Activated CD8-positive, alpha-beta T cell treated with anti-CD3 and anti-CD28 coated beads for 36 hours (primary cell): ENCODE measurements around the gene PHC2. TPM values are rescaled to one million over a fixed set of nuclear protein-coding genes. Genes with fewer than 3 reads are reported as not detected.

Experiments
- ATAC-seq: fragments of 200-7000 bp; cut with Tn5 transposase; one replicate; pipeline ENCODE4 v1.10.0; 2021; ENCODE audit warnings: mild to moderate bottlenecking, moderate library complexity
- CTCF ChIA-PET: fragments of 350-600 bp; sonication (Branson Sonifier 250); formaldehyde crosslinking; loops from one replicate; lab custom pipeline; 2021; ENCODE audit warnings: antibody characterized with exemption; lab: Charles Lee
- POLR2A ChIA-PET: fragments of 350-600 bp; sonication (Branson Sonifier 250); formaldehyde crosslinking; loops from one replicate; lab custom pipeline; 2021; ENCODE audit warnings: antibody characterized with exemption; lab: Charles Lee
- DNase-seq: peaks from one replicate; pipeline ENCODE4 v3.0.0-alpha.2; 2020
- H3K27ac Mint-ChIP-seq: one replicate; pipeline ENCODE4 v1.8.0; 2021; ENCODE audit warnings: mild to moderate bottlenecking, mixed read lengths
- H3K27me3 Mint-ChIP-seq: one replicate; pipeline ENCODE4 v1.8.0; 2021; ENCODE audit warnings: mixed read lengths
- H3K36me3 Mint-ChIP-seq: one replicate; pipeline ENCODE4 v1.8.0; 2021; ENCODE audit warnings: low read depth, mixed read lengths
- H3K4me1 Mint-ChIP-seq: one replicate; pipeline ENCODE4 v1.8.0; 2021; ENCODE audit warnings: low read depth, mixed read lengths
- H3K4me3 Mint-ChIP-seq: one replicate; pipeline ENCODE4 v1.8.0; 2021; ENCODE audit warnings: mild to moderate bottlenecking, moderate library complexity, mixed read lengths
- H3K9me3 Mint-ChIP-seq: one replicate; pipeline ENCODE4 v1.8.0; 2021; ENCODE audit warnings: mixed read lengths
- CTCF ChIP-seq: fragments of 200-600 bp; IDR thresholded peaks from one replicate; pipeline ENCODE4 v1.8.0; 2022; ENCODE audit warnings: antibody characterized with exemption, mild to moderate bottlenecking
- intact Hi-C: fragments of 100-400 bp; cut with micrococcal nuclease; formaldehyde crosslinking; loops from one replicate; pipeline ENCODE4 v1.10.0; 2022
- total RNA-seq, 2 experiments: library from RNA; stranded (reverse); gene quantifications; one replicate each; pipeline ENCODE4 v1.2.3, GENCODE V29; 2021

The PHC2 gene
- total RNA-seq, 2 experiments from 2014 or later: 26.0 to 28.0 TPM

DNA sequence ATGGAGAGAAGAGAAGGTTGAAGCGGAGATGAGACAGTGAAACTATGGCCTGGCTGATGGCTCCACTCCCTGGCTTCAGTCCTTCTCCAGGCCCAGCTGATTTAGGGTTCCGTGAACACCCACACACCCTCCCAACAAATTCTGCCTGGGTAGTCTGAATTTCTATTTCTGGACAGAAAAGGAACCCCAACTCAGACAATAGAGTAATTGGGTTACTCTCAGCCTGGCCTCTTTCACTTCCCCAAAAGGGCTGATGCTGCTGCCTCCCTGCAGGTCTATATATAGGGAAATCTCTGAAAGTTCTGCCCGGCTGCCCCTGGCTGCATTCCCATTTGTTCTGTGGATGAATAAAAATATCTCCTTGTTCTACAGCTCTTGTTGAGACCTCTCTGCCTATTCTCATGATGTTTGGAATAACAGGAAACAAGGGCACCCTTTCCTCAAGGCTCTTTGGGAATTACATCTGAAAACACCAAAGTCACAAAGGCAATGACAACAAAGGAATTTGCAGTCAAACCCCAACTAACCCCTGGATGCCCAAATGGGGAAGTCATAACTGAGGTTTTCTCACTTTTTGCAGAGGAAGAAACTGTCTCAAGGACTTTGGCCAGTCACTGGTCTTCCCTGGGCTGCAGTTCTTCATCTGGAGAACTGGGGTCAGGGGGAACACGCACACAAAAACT is 30.2 kb upstream of the PHC2 start:
- Mint-ChIP-seq H3K4me3 (no peak overlapping the region), H3K27ac (no peak overlapping the region), H3K27me3 (peaks cover 2% of the 10 kb centered on the region), H3K9me3 (no peaks in the 10 kb centered on the region), H3K4me1 (no peaks in the 10 kb centered on the region), H3K36me3 (no peaks in the 10 kb centered on the region)
- DNase-seq (no peak), ATAC-seq (no peak)
- POLR2A ChIA-PET: no interaction called here
- CTCF ChIA-PET: interaction anchor here (1.6 kb wide), 1 partner anchor 11 kb away, joined by 7 read pairs; the partner anchor contains the start of gene ZSCAN20
- TF ChIP-seq CTCF: no peak
- intact Hi-C loops: no loop called here

DNA sequence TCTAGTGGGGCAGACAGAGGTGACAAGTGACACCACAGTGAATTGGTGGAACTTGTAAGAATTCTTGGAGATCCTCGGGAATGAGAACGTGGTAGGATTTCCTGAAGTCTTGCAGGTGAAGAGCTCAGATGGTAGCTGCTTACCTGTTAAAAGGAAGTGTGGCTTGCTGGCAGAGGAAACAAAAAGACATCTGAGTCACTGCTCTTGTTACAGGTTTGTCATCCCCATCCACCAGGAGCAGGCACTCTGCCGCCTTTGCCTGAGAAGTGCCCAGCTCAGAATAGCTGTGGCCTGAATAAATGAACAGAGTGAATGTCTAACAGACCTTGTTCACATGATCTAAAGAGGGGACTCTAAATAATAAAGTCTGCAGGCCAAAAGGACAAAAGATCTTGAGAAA is 29.2 kb upstream of the PHC2 start:
- Mint-ChIP-seq H3K36me3 (no peaks in the 10 kb centered on the region), H3K4me3 (no peak overlapping the region), H3K27ac (no peak overlapping the region), H3K27me3 (peaks cover 2% of the 10 kb centered on the region), H3K9me3 (no peaks in the 10 kb centered on the region), H3K4me1 (no peaks in the 10 kb centered on the region)
- DNase-seq (no peak), ATAC-seq (no peak)
- ChIA-PET CTCF (interaction anchor here (0.7 to 1.6 kb wide), 2 partner anchors 11 to 22 kb away, joined by 3 to 7 read pairs; partner anchors contain the start of gene ZSCAN20), POLR2A (no interaction called here)
- intact Hi-C loops: no loop called here
- no peak for TF ChIP-seq CTCF

DNA sequence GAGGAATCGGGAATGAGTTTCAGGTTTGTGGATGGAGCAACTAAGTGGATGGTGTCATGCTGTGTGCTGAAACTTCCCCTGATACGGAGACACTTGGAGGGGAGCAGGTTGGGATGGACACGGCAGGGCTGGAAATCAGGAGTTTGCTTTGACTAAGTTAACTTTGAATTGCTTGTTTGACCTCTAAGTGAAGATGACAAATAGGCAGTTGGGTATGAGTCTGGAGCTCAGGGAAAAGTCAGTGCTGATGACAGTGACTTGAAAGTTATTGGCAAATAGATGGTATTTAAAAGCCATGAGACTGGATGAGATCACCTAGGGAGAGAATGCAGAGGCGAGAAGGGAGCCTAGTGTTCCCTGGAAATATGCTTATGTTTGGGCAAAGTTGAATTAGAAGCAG is 28.8 kb upstream of the PHC2 start:
- Mint-ChIP-seq H3K9me3 (no peaks in the 10 kb centered on the region), H3K4me1 (no peaks in the 10 kb centered on the region), H3K27ac (no peak overlapping the region), H3K4me3 (no peak overlapping the region), H3K36me3 (no peaks in the 10 kb centered on the region), H3K27me3 (peaks cover 2% of the 10 kb centered on the region)
- ChIA-PET POLR2A (no interaction called here), CTCF (interaction anchor here (0.7 to 1.6 kb wide), 2 partner anchors 12 to 22 kb away, joined by 3 to 7 read pairs; partner anchors contain the start of gene ZSCAN20)
- intact Hi-C loops: no loop called here
- no peak for DNase-seq
- no peak for ATAC-seq
- no peak for TF ChIP-seq CTCF

GRCh38 chr1:33456502-33456886 is 25.6 kb upstream of the PHC2 start:
- Mint-ChIP-seq H3K9me3 (no peaks in the 10 kb centered on the region), H3K27ac (no peak overlapping the region), H3K4me3 (no peak overlapping the region), H3K36me3 (no peaks in the 10 kb centered on the region), H3K27me3 (peaks cover 3% of the 10 kb centered on the region), H3K4me1 (no peaks in the 10 kb centered on the region)
- ChIA-PET POLR2A (no interaction called here), CTCF (interaction anchor here (0.6 to 2.3 kb wide), 11 partner anchors 10 to 234 kb away, joined by 3 to 15 read pairs (median 4); no protein-coding TSS in a partner anchor)
- DNase-seq (no peak), ATAC-seq (no peak)
- intact Hi-C loops: no loop called here
- TF ChIP-seq CTCF: no peak
